Measurements from ENCODE around the gene BCAR1.

GRCh38 chr16:75298267-75298666, 46.8 kb upstream of the BCAR1 start:
- TF ChIP-seq POLR2A (IDR thresholded peaks at IDR 0.05), result no peak
- no peak for TF ChIP-seq CTCF (IDR thresholded peaks at IDR 0.05)

All from suprapubic skin (tissue), 3 donors.